ENCODE results near the gene GUCD1. TPM values are rescaled to one million over a fixed set of nuclear protein-coding genes. Genes with fewer than 3 reads are reported as not detected.

Gene GUCD1
- total RNA-seq, 2 donors from 2014 or later: 44.4 to 58.7 TPM

- WGBS, 2 donors: 82 to 84% methylated on average over 2 of the region's 2 CpGs
Observed at GRCh38 chr22:24526191-24526590, 28.7 kb downstream of the GUCD1 start.

GRCh38 chr22:24525416-24526037, 29.4 kb downstream of the GUCD1 start:
- Histone ChIP-seq H3K4me3 (no peak overlapping the region), H3K27me3 (no peaks in the 10 kb centered on the region), H3K4me1 (peaks cover 15% of the 10 kb centered on the region), H3K27ac (no peak overlapping the region), H3K9me3 (no peaks in the 10 kb centered on the region), H3K36me3 (replicated peaks in 1 of 2; ENCODE audit: insufficient read depth in 1 of 2, low read depth in 2 of 2) (no peaks in the 10 kb centered on the region)
- 1 to 5% methylated on average over 10 to 12 of the region's 12 CpGs for WGBS, 2 donors
- peak; percentile 83 for ATAC-seq
- peak; percentile 79 to 87 (median 82) for DNase-seq
- TF ChIP-seq, protein P1, sequence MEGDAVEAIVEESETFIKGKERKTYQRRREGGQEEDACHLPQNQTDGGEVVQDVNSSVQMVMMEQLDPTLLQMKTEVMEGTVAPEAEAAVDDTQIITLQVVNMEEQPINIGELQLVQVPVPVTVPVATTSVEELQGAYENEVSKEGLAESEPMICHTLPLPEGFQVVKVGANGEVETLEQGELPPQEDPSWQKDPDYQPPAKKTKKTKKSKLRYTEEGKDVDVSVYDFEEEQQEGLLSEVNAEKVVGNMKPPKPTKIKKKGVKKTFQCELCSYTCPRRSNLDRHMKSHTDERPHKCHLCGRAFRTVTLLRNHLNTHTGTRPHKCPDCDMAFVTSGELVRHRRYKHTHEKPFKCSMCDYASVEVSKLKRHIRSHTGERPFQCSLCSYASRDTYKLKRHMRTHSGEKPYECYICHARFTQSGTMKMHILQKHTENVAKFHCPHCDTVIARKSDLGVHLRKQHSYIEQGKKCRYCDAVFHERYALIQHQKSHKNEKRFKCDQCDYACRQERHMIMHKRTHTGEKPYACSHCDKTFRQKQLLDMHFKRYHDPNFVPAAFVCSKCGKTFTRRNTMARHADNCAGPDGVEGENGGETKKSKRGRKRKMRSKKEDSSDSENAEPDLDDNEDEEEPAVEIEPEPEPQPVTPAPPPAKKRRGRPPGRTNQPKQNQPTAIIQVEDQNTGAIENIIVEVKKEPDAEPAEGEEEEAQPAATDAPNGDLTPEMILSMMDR (IDR thresholded peaks at IDR 0.05): peak; percentile 71 to 87 (median 80)
- no peak for TF ChIP-seq POLR2A (IDR thresholded peaks at IDR 0.05)
- intact Hi-C loops (cut with DNase I): no loop called here

More at GRCh38 chr22:24526191-24526590, 28.7 kb downstream of the GUCD1 start:
- ATAC-seq: no peak
- H3K27ac ChIP-seq: no peak overlapping the region
- TF ChIP-seq, protein P1 (IDR thresholded peaks at IDR 0.05): no peak
- TF ChIP-seq POLR2A (IDR thresholded peaks at IDR 0.05): no peak
- no peaks in the 10 kb centered on the region for H3K9me3 ChIP-seq
- intact Hi-C loops (cut with DNase I): no loop called here
- H3K4me3 ChIP-seq: no peak overlapping the region
- no peaks in the 10 kb centered on the region for H3K36me3 ChIP-seq (replicated peaks in 1 of 2; ENCODE audit: insufficient read depth in 1 of 2, low read depth in 2 of 2)
- H3K27me3 ChIP-seq: no peaks in the 10 kb centered on the region
- peaks cover 20% of the 10 kb centered on the region for H3K4me1 ChIP-seq
- DNase-seq: no peak

- DNase-seq (no peak), ATAC-seq (no peak)
- peak overlapping the region in 3 of 4 donors; percentile 21 to 37 (median 26) for H3K27ac ChIP-seq
- no peaks in the 10 kb centered on the region for H3K36me3 ChIP-seq (replicated peaks in 1 of 2; ENCODE audit: insufficient read depth in 1 of 2, low read depth in 2 of 2)
- intact Hi-C loops (cut with DNase I): loop anchor here (5.0 kb wide), 1 partner anchor 97 kb away; the partner anchor contains the start of gene ADORA2A
- H3K4me3 ChIP-seq: no peak overlapping the region
- no peaks in the 10 kb centered on the region for H3K9me3 ChIP-seq
- WGBS, 2 donors: 17 to 20% methylated on average over 2 of the region's 2 CpGs
- TF ChIP-seq POLR2A (IDR thresholded peaks at IDR 0.05): no peak
- TF ChIP-seq, protein P1 (IDR thresholded peaks at IDR 0.05): no peak
- H3K27me3 ChIP-seq: no peaks in the 10 kb centered on the region
- peaks cover 15% of the 10 kb centered on the region for H3K4me1 ChIP-seq
Observed at GRCh38 chr22:24523873-24524272, 31.1 kb downstream of the GUCD1 start.

GRCh38 chr22:24521791-24522245, 33.1 kb downstream of the GUCD1 start:
- Histone ChIP-seq H3K9me3 (no peaks in the 10 kb centered on the region), H3K4me1 (peaks cover 15% of the 10 kb centered on the region), H3K27ac (peak overlapping the region in 2 of 4 donors; percentile 16 to 29), H3K27me3 (no peaks in the 10 kb centered on the region), H3K4me3 (no peak overlapping the region), H3K36me3 (replicated peaks in 1 of 2; ENCODE audit: insufficient read depth in 1 of 2, low read depth in 2 of 2) (no peaks in the 10 kb centered on the region)
- 4 to 20% methylated on average over 6 to 8 of the region's 8 CpGs for WGBS, 2 donors
- peak; percentile 79 for ATAC-seq
- intact Hi-C loops (cut with DNase I): loop anchor here (5.0 kb wide), 1 partner anchor 95 kb away; the partner anchor contains the start of gene ADORA2A
- peak; percentile 57 to 83 (median 76) for DNase-seq
- TF ChIP-seq, protein P1 (IDR thresholded peaks at IDR 0.05): peak in 6 of 7 experiments; percentile 40 to 83 (median 74)
- no peak for TF ChIP-seq POLR2A (IDR thresholded peaks at IDR 0.05)
